HepG2 (cell line): ENCODE measurements around the gene CRYZL1. TPM values are rescaled to one million over a fixed set of nuclear protein-coding genes. Genes with fewer than 3 reads are reported as not detected.
"Not testable (repeated sequence)": the region's sequence is repeated elsewhere in the genome, so short reads cannot be mapped to it uniquely, and the experiment has no call there.

ENCODE experiments used
- ARNTL ChIP-seq: sonication (generic); formaldehyde crosslinking; IDR thresholded peaks from 2 replicates; pipeline ENCODE4 v1.4.0; 2020; ENCODE audit warnings: mild to moderate bottlenecking, missing genetic modification reagents
- ATF3 ChIP-seq: sonication (generic); formaldehyde crosslinking; IDR thresholded peaks from 2 replicates; pipeline ENCODE4 v1.4.0; 2020; ENCODE audit warnings: missing genetic modification reagents
- CREM ChIP-seq, 2 experiments: sonication (generic) in 1 of 2; formaldehyde crosslinking in 1 of 2; IDR thresholded peaks; 2 replicates each; pipeline versions ENCODE4 v1.4.0 to v1.6.1; 2016 to 2020; ENCODE audit warnings: antibody characterized with exemption in 1 of 2, mild to moderate bottlenecking in 1 of 2, missing genetic modification reagents in 1 of 2
- EP300 ChIP-seq, 3 experiments: sonication (generic) in 1 of 3; formaldehyde crosslinking in 1 of 3; IDR thresholded peaks; 2 replicates each; pipeline versions ENCODE4 v1.5.1 to v1.6.1; 2011 to 2020; ENCODE audit warnings: low read depth in 2 of 3, low read length in 2 of 3, borderline replicate concordance in 1 of 3, improper control_type of control experiment in 1 of 3, mild to moderate bottlenecking in 1 of 3, missing genetic modification reagents in 1 of 3, moderate library complexity in 1 of 3
- FOXJ3 ChIP-seq: sonication (generic); formaldehyde crosslinking; IDR thresholded peaks from 2 replicates; pipeline ENCODE4 v1.4.0; 2020; ENCODE audit warnings: missing genetic modification reagents, mild to moderate bottlenecking, borderline replicate concordance
- FOXO1 ChIP-seq: sonication (generic); formaldehyde crosslinking; IDR thresholded peaks from 2 replicates; pipeline ENCODE4 v1.4.0; 2020; ENCODE audit warnings: missing genetic modification reagents
- HDAC1 ChIP-seq: sonication (generic); formaldehyde crosslinking; IDR thresholded peaks from 2 replicates; pipeline ENCODE4 v1.5.1; 2020; ENCODE audit warnings: mild to moderate bottlenecking, missing genetic modification reagents
- HMG20A ChIP-seq: IDR thresholded peaks from 2 replicates; pipeline ENCODE4 v1.6.1; 2016; ENCODE audit warnings: borderline replicate concordance
- KDM3A ChIP-seq: IDR thresholded peaks from 2 replicates; pipeline ENCODE4 v1.6.1; 2018; ENCODE audit warnings: low read depth, missing compliant biosample characterization
- KLF11 ChIP-seq: IDR thresholded peaks from 2 replicates; pipeline ENCODE4 v1.6.1; 2016; ENCODE audit warnings: missing compliant biosample characterization
- MIXL1 ChIP-seq: IDR thresholded peaks from 2 replicates; pipeline ENCODE4 v1.6.1; 2016
- NCOA1 ChIP-seq: sonication (generic); formaldehyde crosslinking; IDR thresholded peaks from 2 replicates; pipeline ENCODE4 v1.9.0; 2021; ENCODE audit warnings: missing genetic modification reagents
- NR2F2 ChIP-seq: IDR thresholded peaks from 2 replicates; pipeline ENCODE4 v1.6.1; 2012; ENCODE audit warnings: low read depth, inconsistent platforms, borderline replicate concordance
- POLR2A ChIP-seq, 2 experiments: IDR thresholded peaks; 2 replicates each; pipeline ENCODE4 v1.6.1; 2011; ENCODE audit warnings: low read depth in 2 of 2, low read length in 2 of 2, mild to moderate bottlenecking in 1 of 2, moderate library complexity in 1 of 2; ENCODE audit not compliant: insufficient read depth in 1 of 2
- RARA ChIP-seq: IDR thresholded peaks from 2 replicates; pipeline ENCODE4 v1.6.1; 2016; ENCODE audit warnings: missing genetic modification reagents, missing compliant biosample characterization
- SIX1 ChIP-seq: sonication (generic); formaldehyde crosslinking; IDR thresholded peaks from 2 replicates; pipeline ENCODE4 v1.4.0; 2020; ENCODE audit warnings: missing genetic modification reagents, borderline replicate concordance
- SMAD3 ChIP-seq: sonication (generic); formaldehyde crosslinking; IDR thresholded peaks from 2 replicates; pipeline ENCODE4 v1.4.0; 2020; ENCODE audit warnings: missing genetic modification reagents
- TGIF2 ChIP-seq: IDR thresholded peaks from 2 replicates; pipeline ENCODE4 v1.6.1; 2016; ENCODE audit warnings: control low read depth, missing compliant biosample characterization
- THRA ChIP-seq: sonication (generic); formaldehyde crosslinking; IDR thresholded peaks from 2 replicates; pipeline ENCODE4 v1.4.0; 2020; ENCODE audit warnings: missing genetic modification reagents, borderline replicate concordance
- ZGPAT ChIP-seq: IDR thresholded peaks from 2 replicates; pipeline ENCODE4 v1.6.1; 2016; ENCODE audit warnings: mild to moderate bottlenecking
- ZHX1 ChIP-seq: sonication (generic); formaldehyde crosslinking; IDR thresholded peaks from 2 replicates; pipeline ENCODE4 v1.8.1; 2022; ENCODE audit warnings: low read depth, mild to moderate bottlenecking, missing genetic modification reagents
- ZMYM4 ChIP-seq: sonication (generic); formaldehyde crosslinking; IDR thresholded peaks from 2 replicates; pipeline ENCODE4 v1.8.1; 2023; ENCODE audit warnings: mild to moderate bottlenecking, missing genetic modification reagents
- ZNF629 ChIP-seq: sonication (generic); formaldehyde crosslinking; conservative IDR thresholded peaks from 2 replicates; pipeline ENCODE4 v1.5.0; 2020; ENCODE audit warnings: missing genetic modification reagents
- polyA plus RNA-seq, 8 experiments: library from polyadenylated mRNA; depleted of rRNA in 3 of 8; stranded (reverse) in 7 of 8; unstranded in 1 of 8; fragments of >200 nt; fragmentation: Illumina TruSeq in 4 of 8; extraction: Trizol in 4 of 8; gene quantifications; 2 replicates each; pipeline versions ENCODE4 v1.2.1 to v1.2.3, GENCODE V29; 2011 to 2016; ENCODE audit warnings: low read depth in 4 of 8, missing spikeins in 1 of 8, mixed read lengths in 1 of 8; ENCODE audit not compliant: insufficient read depth in 1 of 8
- total RNA-seq, 5 experiments: library from RNA; depleted of rRNA; stranded (reverse); fragments of >200 nt; fragmentation: Illumina TruSeq; extraction: Trizol; gene quantifications; 2 replicates each; pipeline ENCODE4 v1.2.3, GENCODE V29; 2016; ENCODE audit warnings: low read depth in 1 of 5

Gene CRYZL1
- total and polyA plus RNA-seq, 2 of the 13 experiments (the other 11 are each of a cell fraction or from before 2014, with no cell fraction given), result 20.3 to 27.7 TPM

GRCh38 chr21:33576741-33577141, 64.8 kb downstream of the CRYZL1 start (continued):
- TF ChIP-seq ZGPAT (CRISPR knock-in tag) (peak; percentile 92), SMAD3 (CRISPR knock-in tag) (peak; percentile 86; the same call in 1 of the 2 replicates), ARNTL (CRISPR knock-in tag) (peak; percentile 33; the same call in 1 of the 2 replicates), KDM3A (CRISPR knock-in tag) (peak; percentile 69; the same call in 1 of the 2 replicates), THRA (CRISPR knock-in tag) (peak; percentile 73), SIX1 (CRISPR knock-in tag) (peak; percentile 67; the same call in 1 of the 2 replicates), HMG20A (peak; percentile 93), ATF3 (CRISPR knock-in tag) (peak; percentile 74; the same call in 1 of the 2 replicates), TGIF2 (CRISPR knock-in tag) (0 out of 2 replicates have a peak, but pooled peaks have one; percentile 66), KLF11 (peak; percentile 86; the same call in 1 of the 2 replicates), HDAC1 (CRISPR knock-in tag) (peak; percentile 60), RARA (CRISPR knock-in tag) (peak; percentile 86), POLR2A (IDR thresholded peaks at IDR 0.05; ENCODE audit: insufficient read depth in 1 of 2, low read depth in 2 of 2, low read length in 2 of 2) (0 out of 4 replicates have a peak, but pooled peaks of 1 of the 2 experiments have one; percentile 44), CREM (IDR thresholded peaks at IDR 0.05) (peak; percentile 85), ZNF629 (CRISPR knock-in tag) (peak; percentile 91), ZMYM4 (CRISPR knock-in tag) (peak; percentile 51; the same call in 1 of the 2 replicates), MIXL1 (CRISPR knock-in tag) (peak; percentile 97), NCOA1 (CRISPR knock-in tag) (0 out of 2 replicates have a peak, but pooled peaks have one; percentile 46), EP300 (IDR thresholded peaks at IDR 0.05; ENCODE audit: low read depth in 2 of 2, low read length in 2 of 2) (peak; percentile 89 to 90), EP300 (CRISPR knock-in tag; IDR thresholded peaks at IDR 0.05; ENCODE audit: borderline replicate concordance) (peak; percentile 94), FOXJ3 (CRISPR knock-in tag) (peak; percentile 80; the same call in 1 of the 2 replicates), FOXO1 (peak; percentile 81), NR2F2 (peak; percentile 37; the same call in 1 of the 2 replicates), ZHX1 (CRISPR knock-in tag) (0 out of 2 replicates have a peak, but pooled peaks have one; percentile 34)
- not testable (repeated sequence) for TF ChIP-seq CREM (CRISPR knock-in tag; IDR thresholded peaks at IDR 0.05)
